Stimulated activated CD4-positive, alpha-beta T cell treated with anti-CD3 and anti-CD28 coated beads, Interleukin-15, amount 100 ng/mL, for 48 hours (primary cell): ENCODE results near the gene VEZT.

Experiments
- DNase-seq, 2 donors: peaks; one replicate each; pipeline ENCODE4 v3.0.0-alpha.2; 2020; ENCODE audit warnings: low read depth in 2 of 2

VEZT gene

GRCh38 chr12:95200128-95200894 lies 17.3 kb upstream of the VEZT start:
- no peak for DNase-seq

GRCh38 chr12:95201056-95201670 lies 16.4 kb upstream of the VEZT start:
- no peak for DNase-seq

GRCh38 chr12:95202691-95203486 lies 14.7 kb upstream of the VEZT start:
- no peak for DNase-seq

- DNase-seq = no peak
These were observed 14.0 kb upstream of the VEZT start for GRCh38 chr12:95203487-95204030.

- no peak for DNase-seq
These were observed 13.3 kb upstream of the VEZT start for GRCh38 chr12:95204141-95204866.

GRCh38 chr12:95205016-95205624 lies 12.5 kb upstream of the VEZT start:
- DNase-seq = no peak

- DNase-seq = no peak
These were observed 11.9 kb upstream of the VEZT start for GRCh38 chr12:95205685-95206084.

- no peak for DNase-seq
These were observed 10.7 kb upstream of the VEZT start for GRCh38 chr12:95206916-95207315.

- no peak for DNase-seq
These were observed 10.2 kb upstream of the VEZT start for GRCh38 chr12:95207407-95207806.

GRCh38 chr12:95208678-95209077 lies 8.9 kb upstream of the VEZT start:
- DNase-seq = no peak

- DNase-seq = no peak
These were observed 5.0 kb upstream of the VEZT start for GRCh38 chr12:95212586-95212985.

- no peak for DNase-seq
These were observed 4.5 kb upstream of the VEZT start for GRCh38 chr12:95213119-95213518.

- DNase-seq = no peak
These were observed 3.7 kb upstream of the VEZT start for GRCh38 chr12:95213928-95214327.

GRCh38 chr12:95214466-95214865 lies 3.1 kb upstream of the VEZT start:
- DNase-seq = no peak

GRCh38 chr12:95215949-95216348 lies 1.7 kb upstream of the VEZT start:
- no peak for DNase-seq

GRCh38 chr12:95216711-95217376 lies 763 bp upstream of the VEZT start:
- DNase-seq = no peak

GRCh38 chr12:95218150-95219133 lies 835 bp downstream of the VEZT start:
- DNase-seq = peak; percentile 15 to 33

GRCh38 chr12:95220190-95220589 lies 2.6 kb downstream of the VEZT start:
- no peak for DNase-seq

GRCh38 chr12:95220726-95221125 lies 3.1 kb downstream of the VEZT start:
- DNase-seq = no peak
